OCI-LY1 (cell line): ENCODE data around the gene TTLL9.
"Not testable (repeated sequence)": the region's sequence is repeated elsewhere in the genome, so short reads cannot be mapped to it uniquely, and the experiment has no call there.

Experiments used
- H2AFZ ChIP-seq: fragments of 200-600 bp; sonication (generic), shearing (Covaris generic); 2 replicates; pipeline ENCODE4 v1.6.0; 2014; ENCODE audit warnings: antibody characterized with exemption, mild to moderate bottlenecking, low read length
- H3F3A ChIP-seq: fragments of 200-600 bp; sonication (generic), shearing (Covaris generic); 2 replicates; pipeline ENCODE4 v1.6.0; 2014; ENCODE audit warnings: mild to moderate bottlenecking, antibody characterized with exemption, low read length, moderate library complexity; ENCODE audit not compliant: insufficient read depth
- H3K27ac ChIP-seq: fragments of 200-600 bp; sonication (generic); 2 replicates; pipeline ENCODE4 v1.5.1; 2014; ENCODE audit warnings: low read length, mixed run types, mild to moderate bottlenecking, low read depth; ENCODE audit not compliant: poor library complexity, severe bottlenecking
- H3K27me3 ChIP-seq: fragments of 200-600 bp; sonication (generic); 2 replicates; pipeline ENCODE4 v1.6.0; 2014; ENCODE audit warnings: antibody characterized with exemption, mild to moderate bottlenecking, low read length, moderate library complexity; ENCODE audit not compliant: insufficient read depth
- H3K36me3 ChIP-seq: fragments of 200-600 bp; sonication (generic); 2 replicates; pipeline ENCODE4 v1.6.1; 2014; ENCODE audit warnings: mild to moderate bottlenecking, antibody characterized with exemption, low read length, moderate library complexity, mixed read lengths; ENCODE audit not compliant: insufficient read depth
- H3K4me1 ChIP-seq: fragments of 200-600 bp; sonication (generic); 2 replicates; pipeline ENCODE4 v1.5.1; 2014; ENCODE audit warnings: mild to moderate bottlenecking, low read length, moderate library complexity; ENCODE audit not compliant: insufficient read depth, severe bottlenecking
- H3K4me2 ChIP-seq: fragments of 200-600 bp; sonication (generic), shearing (Covaris generic); 2 replicates; pipeline ENCODE4 v1.6.1; 2014; ENCODE audit warnings: low read length
- H3K4me3 ChIP-seq: fragments of 200-600 bp; sonication (generic); 2 replicates; pipeline ENCODE4 v1.5.1; 2014; ENCODE audit warnings: low read length, low read depth, mild to moderate bottlenecking, mixed read lengths; ENCODE audit not compliant: poor library complexity, severe bottlenecking
- H3K79me2 ChIP-seq: fragments of 200-600 bp; shearing (Covaris generic); 2 replicates; pipeline ENCODE4 v1.6.1; 2016; ENCODE audit warnings: mixed run types, low read length, mixed read lengths; ENCODE audit not compliant: insufficient read depth
- H3K9ac ChIP-seq: fragments of 200-600 bp; sonication (generic), shearing (Covaris generic); 2 replicates; pipeline ENCODE4 v1.6.1; 2014; ENCODE audit warnings: mild to moderate bottlenecking, low read length, mixed read lengths
- H3K9me2 ChIP-seq: fragments of 200-600 bp; sonication (generic), shearing (Covaris generic); 2 replicates; pipeline ENCODE4 v1.6.1; 2014; ENCODE audit warnings: low read depth, mild to moderate bottlenecking, low read length, mixed read lengths
- H3K9me3 ChIP-seq: fragments of 200-600 bp; shearing (Covaris generic); 2 replicates; pipeline ENCODE4 v1.6.1; 2014; ENCODE audit warnings: low read length, mixed read lengths
- H4K20me1 ChIP-seq: fragments of 200-600 bp; sonication (generic), shearing (Covaris generic); 2 replicates; pipeline ENCODE4 v1.6.0; 2016; ENCODE audit warnings: mild to moderate bottlenecking, low read length; ENCODE audit not compliant: insufficient read depth
- CTCF ChIP-seq: fragments of 200-600 bp; sonication (generic), shearing (Covaris generic); IDR thresholded peaks from 2 replicates; pipeline ENCODE4 v1.5.1; 2017; ENCODE audit warnings: mild to moderate bottlenecking, antibody characterized with exemption, low read length, moderate library complexity, mixed read lengths
- EZH2 ChIP-seq: fragments of 200-600 bp; sonication (generic), shearing (Covaris generic); IDR thresholded peaks from 2 replicates; pipeline ENCODE4 v1.8.0; 2017; ENCODE audit warnings: borderline replicate concordance, mixed run types, mild to moderate bottlenecking, antibody characterized with exemption, low read length, moderate library complexity, mixed read lengths

TTLL9 gene

GRCh38 chr20:31918466-31919105, 48.2 kb downstream of the TTLL9 start:
- no peak for TF ChIP-seq CTCF
- Histone ChIP-seq H3K9me2 (no peaks in the 10 kb centered on the region), H3K4me3 (no peak overlapping the region), H3K4me2 (no peak overlapping the region), H3K36me3 (no peaks in the 10 kb centered on the region), H3K27me3 (0 out of 2 replicates have a peak, but pooled peaks cover 6% of the 10 kb centered on the region), H3K27ac (no peak overlapping the region), H3K4me1 (no peaks in the 10 kb centered on the region), H2AFZ (no peak overlapping the region), H3K9ac (no peak overlapping the region), H4K20me1 (no peaks in the 10 kb centered on the region), H3K9me3 (no peaks in the 10 kb centered on the region), H3F3A (no peaks in the 10 kb centered on the region), H3K79me2 (no peaks in the 10 kb centered on the region)

GRCh38 chr20:31919410-31920155, 49.1 kb downstream of the TTLL9 start:
- Histone ChIP-seq H2AFZ (no peak overlapping the region), H3K27ac (no peak overlapping the region), H3K9me3 (no peaks in the 10 kb centered on the region), H3K4me2 (no peak overlapping the region), H3K36me3 (no peaks in the 10 kb centered on the region), H3K4me1 (no peaks in the 10 kb centered on the region), H3K4me3 (no peak overlapping the region), H3K9ac (no peak overlapping the region), H4K20me1 (no peaks in the 10 kb centered on the region), H3K79me2 (no peaks in the 10 kb centered on the region), H3F3A (no peaks in the 10 kb centered on the region), H3K9me2 (no peaks in the 10 kb centered on the region), H3K27me3 (0 out of 2 replicates have a peak, but pooled peaks cover 6% of the 10 kb centered on the region)
- no peak for TF ChIP-seq EZH2

GRCh38 chr20:31920275-31920855, 49.9 kb downstream of the TTLL9 start:
- no peak overlapping the region for H3K27ac ChIP-seq
- no peaks in the 10 kb centered on the region for H3K4me1 ChIP-seq
- H3K9ac ChIP-seq = no peak overlapping the region
- H3K4me3 ChIP-seq = no peak overlapping the region
- H3K9me3 ChIP-seq = no peaks in the 10 kb centered on the region
- 0 out of 2 replicates have a peak, but pooled peaks cover 6% of the 10 kb centered on the region for H3K27me3 ChIP-seq
- no peaks in the 10 kb centered on the region for H3K9me2 ChIP-seq
- H3F3A ChIP-seq = no peaks in the 10 kb centered on the region
- H4K20me1 ChIP-seq = no peaks in the 10 kb centered on the region
- no peak overlapping the region for H3K4me2 ChIP-seq
- H3K79me2 ChIP-seq = no peaks in the 10 kb centered on the region
- no peaks in the 10 kb centered on the region for H3K36me3 ChIP-seq
- H2AFZ ChIP-seq = no peak overlapping the region
- no peak for TF ChIP-seq CTCF
- TF ChIP-seq EZH2 = no peak

- H3K4me3 ChIP-seq, H3K36me3 ChIP-seq, H3K79me2 ChIP-seq, H3K9me3 ChIP-seq, H3K27me3 ChIP-seq, H2AFZ ChIP-seq, H3K4me2 ChIP-seq, H3K9ac ChIP-seq, H3K27ac ChIP-seq, H3F3A ChIP-seq, H3K9me2 ChIP-seq, H3K4me1 ChIP-seq, H4K20me1 ChIP-seq: not testable (repeated sequence)
These were observed 51.0 kb downstream of the TTLL9 start for GRCh38 chr20:31921480-31921879.
